ENCODE data around the gene SRF. TPM values are rescaled to one million over a fixed set of nuclear protein-coding genes. Genes with fewer than 3 reads are reported as not detected.
A peak's percentile ranks its signal among the peaks of the same experiment; 100 is the strongest.

The SRF gene
- total and polyA plus RNA-seq, 2 of the 4 experiments (the other 2 are of a cell fraction), result 20.6 to 56.3 TPM

- no TSS peak for BruUV-seq (replicated peaks)
- no peak overlapping the region for H3K4me2 ChIP-seq (ENCODE audit: low read depth, low read length)
- H3K9me1 ChIP-seq (ENCODE audit: insufficient read depth, low read length), result peaks cover 9% of the 10 kb centered on the region
- in situ Hi-C loops (cut with MboI; ENCODE audit: low sequenced_read_pairs) (no loop called here), dilution Hi-C loops (cut with HindIII; ENCODE audit: low sequenced_read_pairs, unreplicated experiment) (no loop called here), intact Hi-C loops (cut with micrococcal nuclease) (no loop called here)
- H2AK5ac ChIP-seq (ENCODE audit: low read depth, low read length), result no peak overlapping the region
- peak overlapping the region; percentile 25 for H2AFZ ChIP-seq (replicated peaks; ENCODE audit: low read length, poor library complexity)
- peaks cover 32% of the 10 kb centered on the region for H3K36me3 ChIP-seq (ENCODE audit: control insufficient read depth, insufficient read depth, low read length)
- no peak overlapping the region for H3K4me3 ChIP-seq (ENCODE audit: insufficient read depth, low read depth, low read length)
- no peak overlapping the region for H2BK5ac ChIP-seq (ENCODE audit: low read depth, low read length, poor library complexity, severe bottlenecking)
- ATAC-seq (ENCODE audit: low read depth) (no peak), DNase-seq (no peak)
- no peak overlapping the region for H3K14ac ChIP-seq (replicated peaks; ENCODE audit: low read depth, low read length)
- TF ChIP-seq, protein P1, sequence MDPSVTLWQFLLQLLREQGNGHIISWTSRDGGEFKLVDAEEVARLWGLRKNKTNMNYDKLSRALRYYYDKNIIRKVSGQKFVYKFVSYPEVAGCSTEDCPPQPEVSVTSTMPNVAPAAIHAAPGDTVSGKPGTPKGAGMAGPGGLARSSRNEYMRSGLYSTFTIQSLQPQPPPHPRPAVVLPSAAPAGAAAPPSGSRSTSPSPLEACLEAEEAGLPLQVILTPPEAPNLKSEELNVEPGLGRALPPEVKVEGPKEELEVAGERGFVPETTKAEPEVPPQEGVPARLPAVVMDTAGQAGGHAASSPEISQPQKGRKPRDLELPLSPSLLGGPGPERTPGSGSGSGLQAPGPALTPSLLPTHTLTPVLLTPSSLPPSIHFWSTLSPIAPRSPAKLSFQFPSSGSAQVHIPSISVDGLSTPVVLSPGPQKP (IDR thresholded peaks at IDR 0.05; ENCODE audit: borderline replicate concordance, low read depth, low read length), result no peak
- no peak for TF ChIP-seq MAZ (IDR thresholded peaks at IDR 0.05; ENCODE audit: borderline replicate concordance, low read depth, low read length)
- TF ChIP-seq, protein P2, sequence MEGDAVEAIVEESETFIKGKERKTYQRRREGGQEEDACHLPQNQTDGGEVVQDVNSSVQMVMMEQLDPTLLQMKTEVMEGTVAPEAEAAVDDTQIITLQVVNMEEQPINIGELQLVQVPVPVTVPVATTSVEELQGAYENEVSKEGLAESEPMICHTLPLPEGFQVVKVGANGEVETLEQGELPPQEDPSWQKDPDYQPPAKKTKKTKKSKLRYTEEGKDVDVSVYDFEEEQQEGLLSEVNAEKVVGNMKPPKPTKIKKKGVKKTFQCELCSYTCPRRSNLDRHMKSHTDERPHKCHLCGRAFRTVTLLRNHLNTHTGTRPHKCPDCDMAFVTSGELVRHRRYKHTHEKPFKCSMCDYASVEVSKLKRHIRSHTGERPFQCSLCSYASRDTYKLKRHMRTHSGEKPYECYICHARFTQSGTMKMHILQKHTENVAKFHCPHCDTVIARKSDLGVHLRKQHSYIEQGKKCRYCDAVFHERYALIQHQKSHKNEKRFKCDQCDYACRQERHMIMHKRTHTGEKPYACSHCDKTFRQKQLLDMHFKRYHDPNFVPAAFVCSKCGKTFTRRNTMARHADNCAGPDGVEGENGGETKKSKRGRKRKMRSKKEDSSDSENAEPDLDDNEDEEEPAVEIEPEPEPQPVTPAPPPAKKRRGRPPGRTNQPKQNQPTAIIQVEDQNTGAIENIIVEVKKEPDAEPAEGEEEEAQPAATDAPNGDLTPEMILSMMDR (conservative IDR thresholded peaks at IDR 0.05; ENCODE audit: low read depth, low read length), result no peak
- no peak for TF ChIP-seq NFE2L2 (IDR thresholded peaks at IDR 0.05; ENCODE audit: low read depth, low read length)
- no peak for TF ChIP-seq FOS (IDR thresholded peaks at IDR 0.05; ENCODE audit: low read depth, low read length)
- no peak for TF ChIP-seq RAD21 (IDR thresholded peaks at IDR 0.05; ENCODE audit: low read length)
- TF ChIP-seq MXI1 (IDR thresholded peaks at IDR 0.05; ENCODE audit: borderline replicate concordance, low read depth, low read length), result no peak
- no peak for TF ChIP-seq BHLHE40 (IDR thresholded peaks at IDR 0.05; ENCODE audit: low read depth, low read length)
- TF ChIP-seq SMC3 (IDR thresholded peaks at IDR 0.05; ENCODE audit: low read depth, low read length), result no peak
- no peak for TF ChIP-seq CHD1 (IDR thresholded peaks at IDR 0.05; ENCODE audit: low read depth, low read length)
- TF ChIP-seq CEBPB (IDR thresholded peaks at IDR 0.05; ENCODE audit: low read depth, low read length), result no peak
- TF ChIP-seq POLR2A (IDR thresholded peaks at IDR 0.05; ENCODE audit: low read depth, low read length), result no peak
- TF ChIP-seq RCOR1 (IDR thresholded peaks at IDR 0.05; ENCODE audit: insufficient replicate concordance, low read length), result no peak
- no peak overlapping the region for H3K18ac ChIP-seq (ENCODE audit: low read depth, low read length)
- no peak overlapping the region for H4K5ac ChIP-seq (ENCODE audit: low read depth, low read length)
- H3K56ac ChIP-seq (ENCODE audit: extremely low read depth, insufficient read depth, low read length), result no peak overlapping the region
- peaks cover 23 to 54% of the 10 kb centered on the region in 2 experiments for H3K79me1 ChIP-seq (ENCODE audit: low read depth in 1 of 2, low read length in 2 of 2)
- H2BK20ac ChIP-seq (ENCODE audit: low read depth, low read length), result no peak overlapping the region
- H3K4ac ChIP-seq (ENCODE audit: low read depth, low read length), result no peak overlapping the region
- H2AK9ac ChIP-seq (replicated peaks; ENCODE audit: low read depth, low read length, poor library complexity), result no peak overlapping the region
- ChIA-PET POLR2A (ENCODE audit: unreplicated experiment) (no interaction called here), CTCF (no interaction called here)
- no peaks in the 10 kb centered on the region for H3K9me3 ChIP-seq (ENCODE audit: control insufficient read depth, insufficient read depth, low read length)
- peaks cover 21% of the 10 kb centered on the region for H3K4me1 ChIP-seq (ENCODE audit: control insufficient read depth, insufficient read depth, low read length)
- H3K27me3 ChIP-seq (ENCODE audit: control insufficient read depth, insufficient read depth, low read length), result no peaks in the 10 kb centered on the region
- no peak overlapping the region for H2BK15ac ChIP-seq (ENCODE audit: low read depth, low read length)
- H4K91ac ChIP-seq (ENCODE audit: insufficient read depth, low read depth, low read length), result no peak overlapping the region
- no peak overlapping the region for H3K27ac ChIP-seq (ENCODE audit: insufficient read depth, low read length)
- H2BK120ac ChIP-seq (ENCODE audit: low read depth, low read length), result no peak overlapping the region
- peaks cover 46% of the 10 kb centered on the region for H4K20me1 ChIP-seq (ENCODE audit: insufficient read depth, low read length)
- H3K9ac ChIP-seq (ENCODE audit: low read depth, low read length), result no peak overlapping the region
- H4K8ac ChIP-seq (ENCODE audit: low read depth in 2 of 2, low read length in 2 of 2), result no peak overlapping the region
- H3K23ac ChIP-seq (ENCODE audit: low read depth, low read length), result no peak overlapping the region
- no CpG with 5 or more reads among the region's 7 CpGs for WGBS, 2 experiments (ENCODE audit: extremely low coverage in 2 of 2, insufficient read length in 1 of 2)
Measured at GRCh38 chr6:43130429-43130828, 40.6 kb upstream of the SRF start.

Data from IMR-90 (cell line).